Measurements from ENCODE around the gene WNT8B. TPM values are rescaled to one million over a fixed set of nuclear protein-coding genes. Genes with fewer than 3 reads are reported as not detected.
A peak's percentile ranks its signal among the peaks of the same experiment; 100 is the strongest.

Gene WNT8B
- 0.44 TPM in 1 of 2 replicates, not detected in the other for total RNA-seq (2014; rRNA removed; shearing (Covaris generic))

GRCh38 chr10:100462709-100463108, at the start of gene WNT8B:
Gene WNT8B (plus strand): TSS chr10:100463009. CDS start chr10:100463169, 160 bp downstream.
- DNase-seq (ENCODE audit: low spot score), result no peak
- in situ Hi-C loops (cut with HindIII; ENCODE audit: low sequenced_read_pairs), result no loop called here

- no peak for DNase-seq (ENCODE audit: low spot score)
- in situ Hi-C loops (cut with HindIII; ENCODE audit: low sequenced_read_pairs), result no loop called here
Measured at GRCh38 chr10:100413173-100413572, 49.6 kb upstream of the WNT8B start.

- in situ Hi-C loops (cut with HindIII; ENCODE audit: low sequenced_read_pairs), result no loop called here
- DNase-seq (ENCODE audit: low spot score), result no peak
Measured at GRCh38 chr10:100419911-100420449, 42.8 kb upstream of the WNT8B start.

- DNase-seq (ENCODE audit: low spot score), result no peak
- in situ Hi-C loops (cut with HindIII; ENCODE audit: low sequenced_read_pairs), result no loop called here
Measured at GRCh38 chr10:100427374-100427773, 35.4 kb upstream of the WNT8B start.

GRCh38 chr10:100433253-100434240, 29.3 kb upstream of the WNT8B start:
- peak; percentile 89 for DNase-seq (ENCODE audit: low spot score)
- in situ Hi-C loops (cut with HindIII; ENCODE audit: low sequenced_read_pairs), result no loop called here

GRCh38 chr10:100436255-100436654, 26.6 kb upstream of the WNT8B start:
- no peak for DNase-seq (ENCODE audit: low spot score)
- in situ Hi-C loops (cut with HindIII; ENCODE audit: low sequenced_read_pairs), result no loop called here

- in situ Hi-C loops (cut with HindIII; ENCODE audit: low sequenced_read_pairs), result no loop called here
- no peak for DNase-seq (ENCODE audit: low spot score)
Measured at GRCh38 chr10:100438674-100439315, 24.0 kb upstream of the WNT8B start.

GRCh38 chr10:100442548-100442947, 20.3 kb upstream of the WNT8B start:
- in situ Hi-C loops (cut with HindIII; ENCODE audit: low sequenced_read_pairs), result no loop called here
- no peak for DNase-seq (ENCODE audit: low spot score)

- in situ Hi-C loops (cut with HindIII; ENCODE audit: low sequenced_read_pairs), result no loop called here
Measured at GRCh38 chr10:100446130-100446761, 16.6 kb upstream of the WNT8B start.

GRCh38 chr10:100447663-100448062, 15.1 kb upstream of the WNT8B start:
- DNase-seq (ENCODE audit: low spot score), result no peak
- in situ Hi-C loops (cut with HindIII; ENCODE audit: low sequenced_read_pairs), result no loop called here

More at GRCh38 chr10:100446130-100446761, 16.6 kb upstream of the WNT8B start:
- no peak for DNase-seq (ENCODE audit: low spot score)

- in situ Hi-C loops (cut with HindIII; ENCODE audit: low sequenced_read_pairs), result no loop called here
- no peak for DNase-seq (ENCODE audit: low spot score)
Measured at GRCh38 chr10:100448951-100449350, 13.9 kb upstream of the WNT8B start.

GRCh38 chr10:100468322-100468721, 5.5 kb downstream of the WNT8B start:
- no peak for DNase-seq (ENCODE audit: low spot score)
- in situ Hi-C loops (cut with HindIII; ENCODE audit: low sequenced_read_pairs), result no loop called here

GRCh38 chr10:100468978-100469377, 6.2 kb downstream of the WNT8B start:
- in situ Hi-C loops (cut with HindIII; ENCODE audit: low sequenced_read_pairs), result no loop called here

GRCh38 chr10:100469756-100470155, 6.9 kb downstream of the WNT8B start:
- in situ Hi-C loops (cut with HindIII; ENCODE audit: low sequenced_read_pairs), result no loop called here
- DNase-seq (ENCODE audit: low spot score), result no peak

More at GRCh38 chr10:100468978-100469377, 6.2 kb downstream of the WNT8B start:
- DNase-seq (ENCODE audit: low spot score), result no peak

GRCh38 chr10:100470367-100470766, 7.6 kb downstream of the WNT8B start:
- no peak for DNase-seq (ENCODE audit: low spot score)
- in situ Hi-C loops (cut with HindIII; ENCODE audit: low sequenced_read_pairs), result no loop called here

GRCh38 chr10:100477970-100478369, 15.2 kb downstream of the WNT8B start:
- in situ Hi-C loops (cut with HindIII; ENCODE audit: low sequenced_read_pairs), result no loop called here
- no peak for DNase-seq (ENCODE audit: low spot score)

- no peak for DNase-seq (ENCODE audit: low spot score)
- in situ Hi-C loops (cut with HindIII; ENCODE audit: low sequenced_read_pairs), result no loop called here
Measured at GRCh38 chr10:100479037-100479436, 16.2 kb downstream of the WNT8B start.

GRCh38 chr10:100480002-100480401, 17.2 kb downstream of the WNT8B start:
- in situ Hi-C loops (cut with HindIII; ENCODE audit: low sequenced_read_pairs), result no loop called here

GRCh38 chr10:100481462-100482081, 18.8 kb downstream of the WNT8B start:
- DNase-seq (ENCODE audit: low spot score), result peak; percentile 91
- in situ Hi-C loops (cut with HindIII; ENCODE audit: low sequenced_read_pairs), result no loop called here

More at GRCh38 chr10:100480002-100480401, 17.2 kb downstream of the WNT8B start:
- DNase-seq (ENCODE audit: low spot score), result no peak

Data from G401 (cell line).